HG03571 (cell line): ENCODE measurements around the gene NEK6.

Experiments
- ATAC-seq: cut with Tn5 transposase; IDR thresholded peaks from one replicate; pipeline ENCODE4 v1.9.1; 2021; ENCODE audit not compliant: unreplicated experiment

NEK6 gene

GRCh38 chr9:124335320-124335707, 77.6 kb downstream of the NEK6 start:
- ATAC-seq = no peak

GRCh38 chr9:124337562-124337961, 79.8 kb downstream of the NEK6 start:
- no peak for ATAC-seq

GRCh38 chr9:124339603-124340146, 81.9 kb downstream of the NEK6 start:
- ATAC-seq = no peak

GRCh38 chr9:124340219-124341069, 82.7 kb downstream of the NEK6 start:
- no peak for ATAC-seq

- ATAC-seq = no peak
Observed at GRCh38 chr9:124341455-124342170, 83.9 kb downstream of the NEK6 start.

GRCh38 chr9:124342402-124342775, 84.6 kb downstream of the NEK6 start:
- no peak for ATAC-seq

- ATAC-seq = no peak
Observed at GRCh38 chr9:124342776-124343485, 85.2 kb downstream of the NEK6 start.

- ATAC-seq = no peak
Observed at GRCh38 chr9:124343533-124344290, 86.0 kb downstream of the NEK6 start.

GRCh38 chr9:124344291-124345050, 86.7 kb downstream of the NEK6 start:
- no peak for ATAC-seq

- ATAC-seq = no peak
Observed at GRCh38 chr9:124345063-124345462, 87.3 kb downstream of the NEK6 start.

- ATAC-seq = no peak
Observed at GRCh38 chr9:124345751-124346281, 88.1 kb downstream of the NEK6 start.

- no peak for ATAC-seq
Observed at GRCh38 chr9:124346347-124347163, 88.8 kb downstream of the NEK6 start.

- no peak for ATAC-seq
Observed at GRCh38 chr9:124347206-124347967, 89.6 kb downstream of the NEK6 start.

- no peak for ATAC-seq
Observed at GRCh38 chr9:124347968-124348358, 90.2 kb downstream of the NEK6 start.

GRCh38 chr9:124348363-124348762, 90.6 kb downstream of the NEK6 start:
- no peak for ATAC-seq

- no peak for ATAC-seq
Observed at GRCh38 chr9:124348831-124349230, 91.1 kb downstream of the NEK6 start.

- ATAC-seq = no peak
Observed at GRCh38 chr9:124349267-124349666, 91.5 kb downstream of the NEK6 start.
